Retinal pigment epithelial cell (primary cell): ENCODE measurements around the gene ZFTA.
"Not testable (repeated sequence)": the region's sequence is repeated elsewhere in the genome, so short reads cannot be mapped to it uniquely, and the experiment has no call there.

Source experiments
- DNase-seq: peaks from one replicate; pipeline ENCODE4 v3.0.0-alpha.2; 2010; ENCODE audit warnings: low read depth
- H3K4me3 ChIP-seq: 2 replicates; pipeline ENCODE4 v1.5.1; 2011; ENCODE audit warnings: mild to moderate bottlenecking, low read length, control low read depth, moderate library complexity
- CTCF ChIP-seq: conservative IDR thresholded peaks from 2 replicates; pipeline ENCODE4 v1.5.1; 2011; ENCODE audit warnings: low read depth, low read length, control low read depth, inconsistent platforms

Gene ZFTA

GRCh38 chr11:63813035-63813562 lies 44.5 kb upstream of the ZFTA start, which contains the start of gene SPINDOC:
Gene SPINDOC, plus strand, starts transcription at chr11:63813456. Its CDS starts 231 bp downstream, at chr11:63813687.
- peak within 1 kb of the TSS; percentile 88 for H3K4me3 ChIP-seq
- DNase-seq = no peak
- no peak for TF ChIP-seq CTCF

GRCh38 chr11:63811522-63811921 lies 42.9 kb upstream of the ZFTA start:
- H3K4me3 ChIP-seq = no peak overlapping the region
- no peak for TF ChIP-seq CTCF
- DNase-seq = no peak

GRCh38 chr11:63810383-63810782 lies 41.8 kb upstream of the ZFTA start:
- not testable (repeated sequence) for DNase-seq, H3K4me3 ChIP-seq

- no peak for TF ChIP-seq CTCF
- no peak overlapping the region for H3K4me3 ChIP-seq
- DNase-seq = no peak
Observed at GRCh38 chr11:63805844-63806415, 37.4 kb upstream of the ZFTA start.

- DNase-seq = no peak
- no peak overlapping the region for H3K4me3 ChIP-seq
- TF ChIP-seq CTCF = no peak
Observed at GRCh38 chr11:63804259-63804658, 35.7 kb upstream of the ZFTA start.

- no peak overlapping the region for H3K4me3 ChIP-seq
- peak; percentile 44 for DNase-seq
Observed at GRCh38 chr11:63802637-63803414, 34.3 kb upstream of the ZFTA start.

GRCh38 chr11:63800921-63801320 lies 32.3 kb upstream of the ZFTA start:
- TF ChIP-seq CTCF = no peak
- DNase-seq = no peak
- H3K4me3 ChIP-seq = no peak overlapping the region

More at GRCh38 chr11:63802637-63803414, 34.3 kb upstream of the ZFTA start:
- TF ChIP-seq CTCF = no peak
